Tibial nerve (tissue), 4 donors: ENCODE data around the gene MAP3K20.
A peak's percentile ranks its signal among the peaks of the same experiment; 100 is the strongest.

Source experiments
- CTCF ChIP-seq, 5 experiments: fragments of 200-600 bp in 3 of 5; fragments of 450-650 bp in 2 of 5; sonication (generic) in 3 of 5; IDR thresholded peaks; one replicate each; pipeline ENCODE4 v1.5.1; 2016 to 2019; ENCODE audit warnings: antibody characterized with exemption in 5 of 5, mild to moderate bottlenecking in 3 of 5, moderate library complexity in 2 of 5
- EP300 ChIP-seq, 2 donors: sonication (generic); formaldehyde crosslinking; IDR thresholded peaks; one replicate each; pipeline ENCODE4 v1.6.1; 2017; ENCODE audit warnings: antibody characterized with exemption in 2 of 2, mild to moderate bottlenecking in 1 of 2
- POLR2A ChIP-seq, 2 donors: fragments of 450-650 bp; IDR thresholded peaks; one replicate each; pipeline ENCODE4 v1.6.1; 2017; ENCODE audit warnings: antibody characterized with exemption in 2 of 2, mild to moderate bottlenecking in 2 of 2, moderate library complexity in 2 of 2

GRCh38 chr2:173090973-173091660 lies 15.5 kb downstream of the MAP3K20 start:
- TF ChIP-seq CTCF (IDR thresholded peaks at IDR 0.05) = no peak
- peak in 1 of 2 donors; percentile 71 for TF ChIP-seq EP300 (IDR thresholded peaks at IDR 0.05)
- no peak for TF ChIP-seq POLR2A (IDR thresholded peaks at IDR 0.05)
